ENCODE measurements around the gene PIK3R1. TPM values are rescaled to one million over a fixed set of nuclear protein-coding genes. Genes with fewer than 3 reads are reported as not detected.
A peak's percentile ranks its signal among the peaks of the same experiment; 100 is the strongest.

The PIK3R1 gene
- total RNA-seq, 1 donor = 26.8 TPM

DNA sequence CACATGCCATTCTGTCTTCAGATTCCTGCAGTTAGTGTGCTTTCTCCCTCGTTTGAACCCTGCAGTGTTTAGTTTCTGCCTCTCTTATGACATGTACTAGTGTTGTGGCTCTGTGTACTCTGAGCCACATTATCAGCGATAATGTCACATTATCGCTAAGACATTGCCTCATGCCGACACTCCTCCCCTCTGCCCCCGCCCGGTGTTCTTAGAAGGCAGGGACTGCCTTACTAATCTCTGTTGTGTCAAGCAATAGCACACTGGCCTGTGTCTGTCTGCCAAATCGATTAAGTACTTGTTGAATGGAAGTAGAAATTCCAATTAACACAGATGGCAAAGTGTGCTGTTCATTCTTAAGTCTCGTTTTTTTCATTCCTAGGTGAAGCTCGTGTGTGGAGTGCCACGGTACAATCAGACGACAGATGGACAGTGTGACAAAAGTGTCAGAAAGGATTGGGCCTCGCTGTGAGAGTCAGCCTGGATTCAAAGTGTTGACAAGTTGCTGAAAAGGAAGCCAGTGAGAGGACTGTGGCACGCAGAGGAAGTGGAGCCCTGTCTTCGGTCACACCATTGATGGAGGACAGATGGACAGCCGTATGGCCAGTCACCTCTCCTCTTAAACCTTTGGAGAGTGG is 10.5 kb downstream of the PIK3R1 start:
- no peak for DNase-seq (ENCODE audit: insufficient read length, low spot score, missing footprints)
- no peak overlapping the region for H3K4me2 ChIP-seq (ENCODE audit: insufficient read depth, low read length)

GRCh38 chr5:68226546-68227073 is 11.1 kb downstream of the PIK3R1 start:
- Histone ChIP-seq H2AFZ (ENCODE audit: low read length) (no peak overlapping the region), H3K36me3 (ENCODE audit: insufficient read depth, low read length) (peaks cover 18% of the 10 kb centered on the region), H3K4me3 (ENCODE audit: insufficient read depth, low read length) (no peak overlapping the region), H3K27ac (ENCODE audit: low read depth, low read length) (no peak overlapping the region), H3K27me3 (ENCODE audit: insufficient read depth, low read length) (no peaks in the 10 kb centered on the region), H3K4me1 (ENCODE audit: insufficient read depth, low read length) (peaks cover 11% of the 10 kb centered on the region), H4K20me1 (ENCODE audit: insufficient read depth, low read length) (peaks cover 29% of the 10 kb centered on the region), H3K79me2 (ENCODE audit: insufficient read depth, low read length) (peaks cover 71% of the 10 kb centered on the region), H3K9me3 (ENCODE audit: low read depth, low read length) (no peaks in the 10 kb centered on the region), H3K4me2 (ENCODE audit: insufficient read depth, low read length) (no peak overlapping the region)
- TF ChIP-seq CTCF (IDR thresholded peaks at IDR 0.05; ENCODE audit: extremely low read depth, low read depth, low read length) = no peak
- no peak for DNase-seq (ENCODE audit: insufficient read length, low spot score, missing footprints)

More for the DNA sequence above, 10.5 kb downstream of the PIK3R1 start:
- no peak for TF ChIP-seq CTCF (IDR thresholded peaks at IDR 0.05; ENCODE audit: extremely low read depth, low read depth, low read length)
- Histone ChIP-seq H4K20me1 (ENCODE audit: insufficient read depth, low read length) (peaks cover 26% of the 10 kb centered on the region), H2AFZ (ENCODE audit: low read length) (no peak overlapping the region), H3K27me3 (ENCODE audit: insufficient read depth, low read length) (no peaks in the 10 kb centered on the region), H3K36me3 (ENCODE audit: insufficient read depth, low read length) (peaks cover 18% of the 10 kb centered on the region), H3K9me3 (ENCODE audit: low read depth, low read length) (no peaks in the 10 kb centered on the region), H3K4me1 (ENCODE audit: insufficient read depth, low read length) (peaks cover 11% of the 10 kb centered on the region), H3K27ac (ENCODE audit: low read depth, low read length) (peak overlapping the region; percentile 45), H3K4me3 (ENCODE audit: insufficient read depth, low read length) (no peak overlapping the region), H3K79me2 (ENCODE audit: insufficient read depth, low read length) (peaks cover 71% of the 10 kb centered on the region)

DNA sequence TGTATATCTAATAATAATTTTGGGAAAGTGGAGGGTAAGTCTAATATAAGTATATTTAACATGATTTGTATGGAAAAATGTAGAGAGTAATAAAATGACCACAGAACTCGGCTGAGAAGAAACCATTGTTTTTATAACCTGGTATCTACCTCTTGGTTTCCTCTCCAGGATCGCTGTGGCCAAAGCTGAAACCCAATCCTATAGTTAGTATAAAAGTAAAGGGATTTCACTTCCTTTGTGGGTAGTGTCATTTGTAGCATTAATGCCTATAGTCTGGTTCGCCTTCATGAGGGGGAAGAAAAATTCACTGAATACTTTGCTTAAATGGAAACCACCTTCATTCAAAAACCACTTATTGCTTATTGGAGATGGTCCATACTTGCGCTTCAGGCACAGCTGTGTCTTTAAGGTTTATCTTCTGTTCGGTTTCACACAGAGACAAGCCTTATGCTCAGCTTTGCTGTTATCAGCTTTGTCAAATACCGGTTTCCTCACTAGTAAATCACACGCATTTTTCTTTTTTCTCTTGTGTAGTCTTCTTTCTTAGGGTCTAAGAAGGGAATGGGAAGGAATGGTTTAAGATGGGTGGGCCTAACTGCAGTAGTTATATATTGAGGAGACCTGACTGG is 12.1 kb downstream of the PIK3R1 start:
- Histone ChIP-seq H4K20me1 (ENCODE audit: insufficient read depth, low read length) (peaks cover 27% of the 10 kb centered on the region), H3K27ac (ENCODE audit: low read depth, low read length) (no peak overlapping the region), H3K36me3 (ENCODE audit: insufficient read depth, low read length) (peaks cover 18% of the 10 kb centered on the region), H3K4me3 (ENCODE audit: insufficient read depth, low read length) (no peak overlapping the region), H3K4me2 (ENCODE audit: insufficient read depth, low read length) (no peak overlapping the region), H3K27me3 (ENCODE audit: insufficient read depth, low read length) (no peaks in the 10 kb centered on the region), H2AFZ (ENCODE audit: low read length) (no peak overlapping the region), H3K4me1 (ENCODE audit: insufficient read depth, low read length) (peaks cover 11% of the 10 kb centered on the region), H3K79me2 (ENCODE audit: insufficient read depth, low read length) (peaks cover 69% of the 10 kb centered on the region), H3K9me3 (ENCODE audit: low read depth, low read length) (no peaks in the 10 kb centered on the region)
- no peak for TF ChIP-seq CTCF (IDR thresholded peaks at IDR 0.05; ENCODE audit: extremely low read depth, low read depth, low read length)
- DNase-seq (ENCODE audit: insufficient read length, low spot score, missing footprints) = no peak

- H3K4me1 ChIP-seq (ENCODE audit: insufficient read depth, low read length) = peaks cover 11% of the 10 kb centered on the region
- no peaks in the 10 kb centered on the region for H3K9me3 ChIP-seq (ENCODE audit: low read depth, low read length)
- no peak overlapping the region for H2AFZ ChIP-seq (ENCODE audit: low read length)
- H3K79me2 ChIP-seq (ENCODE audit: insufficient read depth, low read length) = peaks cover 70% of the 10 kb centered on the region
- TF ChIP-seq CTCF (IDR thresholded peaks at IDR 0.05; ENCODE audit: extremely low read depth, low read depth, low read length) = no peak
- no peaks in the 10 kb centered on the region for H3K27me3 ChIP-seq (ENCODE audit: insufficient read depth, low read length)
- no peak overlapping the region for H3K4me3 ChIP-seq (ENCODE audit: insufficient read depth, low read length)
- peaks cover 24% of the 10 kb centered on the region for H4K20me1 ChIP-seq (ENCODE audit: insufficient read depth, low read length)
- peaks cover 18% of the 10 kb centered on the region for H3K36me3 ChIP-seq (ENCODE audit: insufficient read depth, low read length)
- no peak overlapping the region for H3K27ac ChIP-seq (ENCODE audit: low read depth, low read length)
- H3K4me2 ChIP-seq (ENCODE audit: insufficient read depth, low read length) = no peak overlapping the region
- no peak for DNase-seq (ENCODE audit: insufficient read length, low spot score, missing footprints)
These were observed 13.9 kb downstream of the PIK3R1 start for GRCh38 chr5:68229416-68229815.
